ENCODE results near the gene XYLT1. TPM values are rescaled to one million over a fixed set of nuclear protein-coding genes. Genes with fewer than 3 reads are reported as not detected.

XYLT1 gene
- total RNA-seq, 1 donor from 2014 or later, result 14.5 TPM

- DNase-seq, result no peak
These were observed 96.0 kb downstream of the XYLT1 start for GRCh38 chr16:17374668-17375255.

- DNase-seq, result no peak
These were observed 97.2 kb downstream of the XYLT1 start for GRCh38 chr16:17373533-17373932.

- DNase-seq, result no peak
These were observed 98.4 kb downstream of the XYLT1 start for GRCh38 chr16:17372386-17372785.

GRCh38 chr16:17371299-17371698 is 99.5 kb downstream of the XYLT1 start:
- no peak for DNase-seq

- no peak for DNase-seq
These were observed 100.0 kb downstream of the XYLT1 start for GRCh38 chr16:17370731-17371285.

DNA sequence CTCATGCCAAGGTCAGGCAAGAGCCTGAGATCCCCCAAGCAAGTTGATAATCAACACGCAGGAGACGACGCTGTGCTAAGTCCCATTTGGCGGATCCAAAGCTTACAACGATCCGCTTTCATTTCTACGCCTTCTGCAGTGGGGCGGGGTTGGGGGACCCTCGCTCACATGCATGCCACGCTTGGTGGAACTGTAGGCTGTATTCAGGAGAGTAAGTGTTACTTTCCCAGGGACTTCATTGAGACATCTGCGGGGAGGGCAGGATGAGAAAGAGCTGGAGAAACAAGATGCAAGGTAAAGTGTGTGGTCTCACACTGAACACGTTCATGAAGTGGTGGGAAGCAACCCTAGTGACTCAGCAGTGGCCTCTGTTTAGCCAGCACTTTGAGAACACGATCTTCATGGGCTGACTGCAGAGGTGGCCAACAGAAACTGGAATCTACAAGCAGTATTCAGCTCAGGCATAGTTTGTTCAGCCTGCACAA is 100.5 kb downstream of the XYLT1 start:
- DNase-seq, result no peak

DNA sequence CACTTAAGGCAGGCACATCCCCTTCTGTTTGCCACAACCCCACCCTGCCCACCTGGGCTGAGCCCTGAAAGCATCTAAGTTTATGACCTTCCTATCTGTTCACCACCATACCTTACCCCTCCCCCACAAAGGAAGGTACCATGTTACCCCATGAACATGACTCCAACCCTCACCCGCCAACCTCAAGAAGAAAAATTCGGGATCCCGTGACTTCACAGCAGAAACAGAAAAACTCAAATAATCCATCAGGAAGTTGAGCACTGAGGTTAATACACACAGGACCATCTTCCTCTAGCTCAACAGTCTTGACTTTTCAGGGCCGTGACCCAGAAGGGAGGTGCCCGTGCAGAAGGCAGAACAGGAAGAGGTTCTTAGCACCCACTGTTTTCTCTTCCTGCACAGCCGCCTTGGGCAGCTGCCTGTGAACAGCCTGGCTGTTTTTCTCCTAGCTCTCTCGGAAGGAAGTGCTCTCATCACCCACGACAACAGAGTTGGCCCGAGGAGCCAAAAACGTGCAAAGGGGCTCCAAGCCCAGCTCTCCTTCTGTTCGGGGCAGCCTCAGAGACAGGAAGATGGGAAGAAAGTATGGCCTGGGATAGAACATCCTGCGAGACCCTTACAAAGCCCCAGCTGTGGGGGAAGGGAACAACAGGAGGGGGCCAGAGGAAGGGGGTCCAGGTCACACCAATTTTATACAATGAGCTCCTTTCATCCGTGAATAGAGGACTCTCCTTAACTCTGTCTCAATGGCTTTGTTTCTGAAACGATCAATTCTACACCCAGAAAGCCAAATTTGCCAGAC is 101.1 kb downstream of the XYLT1 start:
- DNase-seq, result no peak

DNA sequence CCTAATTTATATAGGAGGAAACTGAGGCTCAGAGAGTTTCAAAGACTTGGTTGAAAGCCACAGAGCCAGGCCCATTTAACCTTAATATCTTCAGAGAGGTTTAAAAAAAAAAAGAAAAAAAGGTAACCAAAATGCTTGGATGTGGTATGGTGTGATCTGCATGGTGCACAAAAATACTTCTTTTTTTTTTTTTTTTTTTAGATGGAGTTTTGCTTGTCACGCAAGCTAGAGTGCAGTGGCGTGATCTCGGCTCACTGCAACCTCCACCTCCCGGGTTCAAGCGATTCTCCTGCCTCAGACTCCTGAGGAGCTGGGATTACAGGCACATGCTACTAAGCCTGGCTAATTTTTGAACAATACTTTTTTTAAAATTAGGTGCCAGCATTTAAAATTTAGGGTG is 101.8 kb downstream of the XYLT1 start:
- DNase-seq, result no peak

DNA sequence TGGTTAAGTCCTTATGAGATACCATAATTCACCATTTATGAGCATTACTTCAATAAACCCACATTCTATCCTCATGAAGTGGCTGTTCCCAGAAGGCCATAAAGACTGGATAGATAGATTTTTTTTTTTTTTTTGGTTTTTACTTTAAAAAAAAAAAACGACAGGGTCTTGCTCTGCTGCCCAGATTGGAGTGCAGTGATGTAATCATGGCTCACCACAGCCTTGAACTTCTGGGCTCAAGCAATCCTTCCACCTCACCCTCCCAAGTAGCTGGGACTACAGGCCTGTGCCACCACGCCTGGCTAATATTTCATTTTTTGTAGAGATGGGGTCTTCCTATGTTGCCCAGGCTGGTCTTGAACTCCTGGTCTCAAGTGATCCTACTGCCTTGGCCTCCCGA is 102.3 kb downstream of the XYLT1 start:
- DNase-seq, result no peak

- DNase-seq, result no peak
These were observed 102.8 kb downstream of the XYLT1 start for GRCh38 chr16:17367923-17368322.

GRCh38 chr16:17367036-17367435 is 103.7 kb downstream of the XYLT1 start:
- DNase-seq, result no peak

GRCh38 chr16:17366299-17366961 is 104.3 kb downstream of the XYLT1 start:
- DNase-seq, result no peak

DNA sequence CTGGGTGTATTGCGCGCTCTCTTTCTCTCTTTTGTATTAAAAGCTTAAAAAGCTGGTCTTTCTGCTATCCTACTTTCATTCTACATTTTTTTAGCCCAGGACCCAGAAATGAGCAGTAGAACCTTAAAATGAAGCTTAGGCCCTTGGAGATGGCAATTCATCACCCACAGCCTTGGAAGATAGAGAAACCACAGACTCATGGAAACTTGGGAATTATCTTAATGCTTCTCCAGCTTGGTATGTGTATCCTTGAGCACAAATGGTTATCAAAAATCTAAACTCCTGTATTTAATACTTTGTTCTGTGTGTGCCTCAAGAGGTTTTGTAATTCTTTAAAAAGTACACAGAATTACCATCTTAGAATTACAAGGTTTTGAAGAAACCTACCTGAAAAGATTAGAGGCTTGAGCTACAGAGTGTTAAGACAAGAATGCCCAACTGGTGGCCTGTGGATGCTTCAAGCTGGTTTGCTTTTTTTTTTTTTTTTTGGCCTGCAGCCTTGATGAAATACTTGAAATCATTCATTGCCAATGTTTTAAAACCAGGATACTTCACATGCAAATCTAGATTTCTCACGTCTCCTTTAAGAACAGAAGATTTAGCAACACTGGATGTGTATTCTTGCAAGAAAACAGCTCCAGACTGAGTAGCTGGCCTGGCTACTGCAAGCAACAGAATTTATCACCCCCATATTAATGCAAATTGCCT is 105.0 kb downstream of the XYLT1 start:
- DNase-seq, result no peak

GRCh38 chr16:17365211-17365541 is 105.6 kb downstream of the XYLT1 start:
- DNase-seq, result no peak

DNA sequence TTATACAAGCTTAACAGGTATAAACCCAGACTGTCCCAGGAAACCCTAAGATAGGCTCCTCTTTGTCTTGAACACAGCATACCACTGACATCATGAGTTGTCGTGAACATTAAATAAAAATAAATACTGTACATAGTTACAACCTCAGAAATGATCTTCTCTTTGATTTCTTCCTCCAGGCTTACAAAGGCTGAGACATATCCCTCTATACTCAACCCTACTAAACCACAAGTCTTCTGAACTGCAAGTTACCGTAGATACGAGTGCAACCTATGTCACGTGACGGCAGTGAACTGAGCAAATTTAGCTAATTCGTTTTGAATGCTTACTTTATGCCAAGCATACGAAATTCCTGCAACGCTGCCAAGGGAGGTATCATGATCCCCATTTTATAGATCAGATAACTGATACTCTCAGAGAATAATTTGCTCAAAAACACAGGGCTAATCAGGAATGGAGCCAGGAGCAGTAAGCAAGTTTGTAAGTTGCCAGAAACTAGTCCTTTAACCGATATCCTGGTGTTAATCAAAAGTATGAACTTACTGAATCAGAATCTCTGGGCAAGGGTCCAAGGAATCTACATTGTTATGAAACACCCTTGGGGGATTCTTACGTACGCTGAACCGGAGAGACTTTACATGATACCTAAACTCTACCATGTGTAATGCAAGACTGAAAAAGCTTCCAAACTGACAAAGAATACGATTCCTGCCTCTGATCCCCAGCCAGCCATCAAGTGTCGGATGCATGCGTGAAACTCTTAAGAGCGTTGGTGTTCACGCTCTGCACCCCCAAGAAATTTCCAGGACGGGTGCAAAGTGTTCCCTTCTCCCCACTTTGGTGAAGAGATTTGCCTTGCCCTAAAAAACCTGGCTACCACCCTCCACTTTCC is 106.2 kb downstream of the XYLT1 start:
- DNase-seq, result peak; percentile 78

DNA sequence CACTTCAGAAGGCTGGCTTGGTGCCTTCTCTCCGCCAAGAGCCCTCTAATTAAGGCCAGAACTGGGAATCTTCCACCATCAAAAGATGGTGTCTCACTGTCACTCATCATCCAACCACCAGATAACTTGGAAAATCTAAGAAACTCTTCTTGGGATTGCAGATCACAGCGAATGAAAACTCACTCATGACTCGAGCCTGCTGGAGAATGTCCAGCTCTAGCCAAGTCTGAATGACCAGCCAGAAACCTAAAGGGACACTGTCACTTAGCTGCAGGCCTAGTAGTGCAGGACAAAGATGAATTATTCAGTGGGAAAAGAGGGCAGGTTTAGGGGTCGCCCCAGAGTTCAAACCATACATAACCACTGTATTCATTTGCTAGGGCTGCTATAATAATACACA is 107.8 kb downstream of the XYLT1 start:
- DNase-seq, result no peak

- DNase-seq, result no peak
These were observed 108.6 kb downstream of the XYLT1 start for GRCh38 chr16:17362183-17362582.

- DNase-seq, result no peak
These were observed 110.1 kb downstream of the XYLT1 start for GRCh38 chr16:17360693-17361122.

- no peak for DNase-seq
These were observed 110.9 kb downstream of the XYLT1 start for GRCh38 chr16:17359788-17360390.

DNA sequence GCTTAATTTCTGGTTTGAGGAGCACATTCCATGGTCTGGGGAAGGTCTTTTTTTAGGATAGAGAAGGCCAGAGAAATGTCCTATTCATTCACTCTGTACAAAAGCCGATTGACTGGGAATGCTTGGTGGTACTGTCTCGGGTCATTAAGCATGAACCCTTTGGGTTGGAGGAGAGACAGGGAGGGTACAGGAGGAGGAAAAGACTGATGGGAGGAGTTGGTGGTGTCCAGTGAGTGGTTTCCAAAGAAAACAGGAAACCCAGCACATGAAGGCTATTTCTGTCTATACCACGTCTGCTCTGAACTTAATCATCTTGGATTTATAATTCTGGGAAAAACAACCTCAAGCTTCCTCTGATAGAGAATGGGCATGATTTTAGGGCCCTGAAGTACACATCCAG is 111.9 kb downstream of the XYLT1 start:
- DNase-seq, result no peak

DNA sequence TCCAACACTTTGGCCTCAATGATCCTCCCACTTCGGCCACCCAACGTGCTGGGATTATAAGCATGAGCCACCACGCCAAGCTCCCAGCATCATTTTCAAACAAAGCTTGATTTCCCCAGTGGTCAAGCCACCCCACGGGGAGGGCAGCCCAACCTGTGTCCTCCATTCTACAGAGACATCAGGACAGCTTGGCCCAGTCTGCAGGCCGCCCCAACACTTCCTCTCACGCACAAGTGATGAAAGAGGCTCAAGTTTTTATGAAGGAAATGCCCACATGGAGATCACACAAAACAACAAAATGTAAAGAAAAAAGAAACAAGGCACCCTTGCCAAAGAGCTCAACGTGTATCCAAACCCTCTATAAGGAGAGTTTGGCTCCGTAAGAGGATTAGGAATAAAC is 112.4 kb downstream of the XYLT1 start:
- DNase-seq, result no peak

Data from tongue (tissue), 2 donors.